ENCODE data around the gene P2RY13.

The P2RY13 gene

GRCh38 chr3:151314137-151314536, 15.2 kb downstream of the P2RY13 start:
- TF ChIP-seq, protein P1, sequence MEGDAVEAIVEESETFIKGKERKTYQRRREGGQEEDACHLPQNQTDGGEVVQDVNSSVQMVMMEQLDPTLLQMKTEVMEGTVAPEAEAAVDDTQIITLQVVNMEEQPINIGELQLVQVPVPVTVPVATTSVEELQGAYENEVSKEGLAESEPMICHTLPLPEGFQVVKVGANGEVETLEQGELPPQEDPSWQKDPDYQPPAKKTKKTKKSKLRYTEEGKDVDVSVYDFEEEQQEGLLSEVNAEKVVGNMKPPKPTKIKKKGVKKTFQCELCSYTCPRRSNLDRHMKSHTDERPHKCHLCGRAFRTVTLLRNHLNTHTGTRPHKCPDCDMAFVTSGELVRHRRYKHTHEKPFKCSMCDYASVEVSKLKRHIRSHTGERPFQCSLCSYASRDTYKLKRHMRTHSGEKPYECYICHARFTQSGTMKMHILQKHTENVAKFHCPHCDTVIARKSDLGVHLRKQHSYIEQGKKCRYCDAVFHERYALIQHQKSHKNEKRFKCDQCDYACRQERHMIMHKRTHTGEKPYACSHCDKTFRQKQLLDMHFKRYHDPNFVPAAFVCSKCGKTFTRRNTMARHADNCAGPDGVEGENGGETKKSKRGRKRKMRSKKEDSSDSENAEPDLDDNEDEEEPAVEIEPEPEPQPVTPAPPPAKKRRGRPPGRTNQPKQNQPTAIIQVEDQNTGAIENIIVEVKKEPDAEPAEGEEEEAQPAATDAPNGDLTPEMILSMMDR (IDR thresholded peaks at IDR 0.05) = no peak

DNA sequence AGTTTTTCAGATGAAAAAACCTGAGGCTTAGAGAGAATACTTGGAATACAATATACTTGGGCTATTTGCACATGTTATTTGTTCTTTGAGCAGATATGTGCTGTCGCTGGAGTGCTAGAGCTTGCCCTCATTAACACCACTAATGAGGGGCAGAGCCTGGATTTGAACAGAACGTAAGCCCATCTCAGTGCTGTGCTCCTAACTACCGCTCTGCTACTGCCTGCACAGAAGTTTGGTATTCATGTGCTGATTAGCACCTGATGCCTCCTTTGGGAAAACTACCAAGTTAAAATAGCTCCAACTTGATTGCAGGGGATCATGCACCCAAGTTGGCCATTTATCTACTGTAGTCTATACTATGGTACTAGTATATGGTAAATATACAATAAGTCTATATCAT, 16.4 kb downstream of the P2RY13 start:
- TF ChIP-seq, protein P1 (IDR thresholded peaks at IDR 0.05) = no peak

- TF ChIP-seq, protein P1 (IDR thresholded peaks at IDR 0.05) = no peak
These were observed 19.8 kb downstream of the P2RY13 start for GRCh38 chr3:151309566-151309965.

- TF ChIP-seq, protein P1 (IDR thresholded peaks at IDR 0.05) = no peak
These were observed 21.5 kb downstream of the P2RY13 start for GRCh38 chr3:151307583-151308488.

GRCh38 chr3:151307131-151307530, 22.2 kb downstream of the P2RY13 start:
- TF ChIP-seq, protein P1 (IDR thresholded peaks at IDR 0.05) = no peak

GRCh38 chr3:151306168-151306810, 23.1 kb downstream of the P2RY13 start:
- TF ChIP-seq, protein P1 (IDR thresholded peaks at IDR 0.05) = no peak

GRCh38 chr3:151305775-151306151, 23.6 kb downstream of the P2RY13 start:
- TF ChIP-seq, protein P1 (IDR thresholded peaks at IDR 0.05) = no peak

Measured in LNCAP (cell line).